ELF-1 (cell line): Measurements from ENCODE around the gene TTLL11.
A peak's percentile ranks its signal among the peaks of the same experiment; 100 is the strongest.

Experiments used
- DNase-seq: peaks from one replicate; pipeline ENCODE4 v3.0.0-alpha.2; 2016; ENCODE audit warnings: low read depth, low spot score

Gene TTLL11

GRCh38 chr9:121975801-121976277 is 117.3 kb downstream of the TTLL11 start:
- no peak for DNase-seq

GRCh38 chr9:121974421-121974820 is 118.7 kb downstream of the TTLL11 start:
- DNase-seq: no peak

GRCh38 chr9:121972501-121972981 is 120.6 kb downstream of the TTLL11 start:
- no peak for DNase-seq

GRCh38 chr9:121968056-121968455 is 125.1 kb downstream of the TTLL11 start:
- no peak for DNase-seq

GRCh38 chr9:121966706-121967105 is 126.4 kb downstream of the TTLL11 start:
- DNase-seq: no peak

GRCh38 chr9:121963528-121963995 is 129.5 kb downstream of the TTLL11 start:
- DNase-seq: no peak

GRCh38 chr9:121962421-121962820 is 130.7 kb downstream of the TTLL11 start:
- no peak for DNase-seq

- DNase-seq: peak; percentile 27
Measured at GRCh38 chr9:121960665-121961064, 132.4 kb downstream of the TTLL11 start.

GRCh38 chr9:121958530-121958929 is 134.6 kb downstream of the TTLL11 start:
- no peak for DNase-seq

GRCh38 chr9:121956808-121957207 is 136.3 kb downstream of the TTLL11 start:
- DNase-seq: no peak

GRCh38 chr9:121955649-121956048 is 137.5 kb downstream of the TTLL11 start:
- DNase-seq: no peak

- DNase-seq: no peak
Measured at GRCh38 chr9:121954477-121955140, 138.5 kb downstream of the TTLL11 start.

- no peak for DNase-seq
Measured at GRCh38 chr9:121952611-121953010, 140.5 kb downstream of the TTLL11 start.

GRCh38 chr9:121950866-121951265 is 142.2 kb downstream of the TTLL11 start:
- DNase-seq: no peak

GRCh38 chr9:121950441-121950840 is 142.7 kb downstream of the TTLL11 start:
- no peak for DNase-seq

- DNase-seq: no peak
Measured at GRCh38 chr9:121949766-121950165, 143.3 kb downstream of the TTLL11 start.

GRCh38 chr9:121949364-121949763 is 143.7 kb downstream of the TTLL11 start:
- no peak for DNase-seq

- DNase-seq: no peak
Measured at GRCh38 chr9:121947775-121948174, 145.3 kb downstream of the TTLL11 start.

- DNase-seq: no peak
Measured at GRCh38 chr9:121946465-121946864, 146.6 kb downstream of the TTLL11 start.

GRCh38 chr9:121945849-121946248 is 147.3 kb downstream of the TTLL11 start:
- DNase-seq: no peak

GRCh38 chr9:121945281-121945680 is 147.8 kb downstream of the TTLL11 start:
- no peak for DNase-seq

- no peak for DNase-seq
Measured at GRCh38 chr9:121944711-121945191, 148.4 kb downstream of the TTLL11 start.

- DNase-seq: no peak
Measured at GRCh38 chr9:121943463-121943862, 149.6 kb downstream of the TTLL11 start.
